AG04450 (cell line): ENCODE measurements around the gene EIF3L. TPM values are rescaled to one million over a fixed set of nuclear protein-coding genes. Genes with fewer than 3 reads are reported as not detected.

Experiments
- CTCF ChIA-PET: fragments of 300-600, 350-600 bp; formaldehyde crosslinking; extraction: SDS; loops from one replicate; lab custom pipeline; 2022; ENCODE audit warnings: antibody characterized with exemption, inconsistent platforms; lab: Charles Lee
- POLR2A ChIA-PET: fragments of 350-600 bp; formaldehyde crosslinking; extraction: SDS; loops from one replicate; lab custom pipeline; 2021; ENCODE audit warnings: antibody characterized with exemption, inconsistent platforms; lab: Yijun Ruan, JAX
- DNase-seq: peaks from one replicate; pipeline ENCODE4 v3.0.0-alpha.2; 2011; ENCODE audit warnings: low read depth, low spot score
- H3K27ac ChIP-seq: one replicate; pipeline ENCODE4 v1.5.1; 2012; ENCODE audit warnings: low read depth, low read length, control low read depth
- H3K27me3 ChIP-seq: one replicate; pipeline ENCODE4 v1.6.0; 2012; ENCODE audit warnings: low read length; ENCODE audit not compliant: control insufficient read depth, insufficient read depth
- H3K4me3 ChIP-seq: 2 replicates; pipeline ENCODE4 v1.5.1; 2011; ENCODE audit warnings: mild to moderate bottlenecking, low read depth, low read length, control low read depth
- H3K9me3 ChIP-seq: 2 replicates; pipeline ENCODE4 v1.5.1; 2012; ENCODE audit warnings: low read length; ENCODE audit not compliant: control insufficient read depth, insufficient read depth
- polyA plus RNA-seq: library from polyadenylated mRNA; depleted of rRNA; stranded (reverse); fragments of >200 nt; gene quantifications from 2 replicates; pipeline ENCODE4 v1.2.3, GENCODE V29; 2011
- TF ChIP-seq, protein P1 (sequence below): IDR thresholded peaks from 2 replicates; pipeline ENCODE4 v1.5.1; 2011; ENCODE audit warnings: low read depth, low read length, control low read depth, inconsistent platforms

The EIF3L gene
- polyA plus RNA-seq, 1 experiment, result 833 TPM

- no peak overlapping the region for H3K4me3 ChIP-seq
- ChIA-PET POLR2A (interaction anchor here (1.1 kb wide), 1 partner anchor 14 kb away, joined by 3 read pairs; no protein-coding TSS in a partner anchor), CTCF (interaction anchor here (1.6 kb wide), 1 partner anchor 16 kb away, joined by 5 read pairs; no protein-coding TSS in a partner anchor)
- no peak overlapping the region for H3K27ac ChIP-seq
- no peak for DNase-seq
- TF ChIP-seq, protein P1, sequence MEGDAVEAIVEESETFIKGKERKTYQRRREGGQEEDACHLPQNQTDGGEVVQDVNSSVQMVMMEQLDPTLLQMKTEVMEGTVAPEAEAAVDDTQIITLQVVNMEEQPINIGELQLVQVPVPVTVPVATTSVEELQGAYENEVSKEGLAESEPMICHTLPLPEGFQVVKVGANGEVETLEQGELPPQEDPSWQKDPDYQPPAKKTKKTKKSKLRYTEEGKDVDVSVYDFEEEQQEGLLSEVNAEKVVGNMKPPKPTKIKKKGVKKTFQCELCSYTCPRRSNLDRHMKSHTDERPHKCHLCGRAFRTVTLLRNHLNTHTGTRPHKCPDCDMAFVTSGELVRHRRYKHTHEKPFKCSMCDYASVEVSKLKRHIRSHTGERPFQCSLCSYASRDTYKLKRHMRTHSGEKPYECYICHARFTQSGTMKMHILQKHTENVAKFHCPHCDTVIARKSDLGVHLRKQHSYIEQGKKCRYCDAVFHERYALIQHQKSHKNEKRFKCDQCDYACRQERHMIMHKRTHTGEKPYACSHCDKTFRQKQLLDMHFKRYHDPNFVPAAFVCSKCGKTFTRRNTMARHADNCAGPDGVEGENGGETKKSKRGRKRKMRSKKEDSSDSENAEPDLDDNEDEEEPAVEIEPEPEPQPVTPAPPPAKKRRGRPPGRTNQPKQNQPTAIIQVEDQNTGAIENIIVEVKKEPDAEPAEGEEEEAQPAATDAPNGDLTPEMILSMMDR, result no peak
- H3K27me3 ChIP-seq, result no peaks in the 10 kb centered on the region
- no peaks in the 10 kb centered on the region for H3K9me3 ChIP-seq
These were observed 69.5 kb downstream of the EIF3L start for GRCh38 chr22:37918580-37919270.

DNA sequence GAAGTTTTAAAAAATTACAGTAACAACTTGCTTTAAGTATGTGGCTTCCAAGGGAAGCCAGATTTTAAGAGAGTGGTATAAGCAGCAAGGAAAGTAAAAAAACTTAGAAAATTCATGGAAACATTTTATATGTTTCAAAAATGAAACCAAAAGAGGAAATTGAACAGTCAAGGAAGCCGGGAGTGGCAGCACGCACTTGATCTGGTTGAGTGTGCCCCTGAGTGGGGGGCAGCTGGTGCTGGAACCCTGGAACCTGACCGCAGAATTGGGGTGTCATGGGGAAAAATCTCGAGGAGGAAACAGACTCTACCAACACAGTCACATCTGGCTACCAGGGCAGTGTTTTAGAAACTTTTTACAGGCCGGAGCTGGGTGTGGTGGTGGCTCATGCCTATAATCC, 70.9 kb downstream of the EIF3L start:
- Histone ChIP-seq H3K4me3 (no peak overlapping the region), H3K27ac (no peak overlapping the region), H3K9me3 (no peaks in the 10 kb centered on the region), H3K27me3 (no peaks in the 10 kb centered on the region)
- TF ChIP-seq, protein P1, result no peak
- POLR2A ChIA-PET, result interaction anchor here (1.1 kb wide), 1 partner anchor 15 kb away, joined by 3 read pairs; no protein-coding TSS in a partner anchor
- CTCF ChIA-PET, result interaction anchor here (0.6 to 1.6 kb wide), 2 partner anchors 14 to 17 kb away, joined by 5 to 8 read pairs; no protein-coding TSS in a partner anchor
- DNase-seq, result no peak

- ChIA-PET CTCF (interaction anchor here (0.7 kb wide), 1 partner anchor 60 kb away, joined by 3 read pairs; no protein-coding TSS in a partner anchor), POLR2A (interaction anchor here (0.7 kb wide), 1 partner anchor 23 kb away, joined by 4 read pairs; no protein-coding TSS in a partner anchor)
- no peaks in the 10 kb centered on the region for H3K9me3 ChIP-seq
- H3K27ac ChIP-seq, result no peak overlapping the region
- H3K4me3 ChIP-seq, result no peak overlapping the region
- no peak for DNase-seq
- no peaks in the 10 kb centered on the region for H3K27me3 ChIP-seq
- TF ChIP-seq, protein P1, result no peak
These were observed 73.0 kb downstream of the EIF3L start for GRCh38 chr22:37922191-37922590.

DNA sequence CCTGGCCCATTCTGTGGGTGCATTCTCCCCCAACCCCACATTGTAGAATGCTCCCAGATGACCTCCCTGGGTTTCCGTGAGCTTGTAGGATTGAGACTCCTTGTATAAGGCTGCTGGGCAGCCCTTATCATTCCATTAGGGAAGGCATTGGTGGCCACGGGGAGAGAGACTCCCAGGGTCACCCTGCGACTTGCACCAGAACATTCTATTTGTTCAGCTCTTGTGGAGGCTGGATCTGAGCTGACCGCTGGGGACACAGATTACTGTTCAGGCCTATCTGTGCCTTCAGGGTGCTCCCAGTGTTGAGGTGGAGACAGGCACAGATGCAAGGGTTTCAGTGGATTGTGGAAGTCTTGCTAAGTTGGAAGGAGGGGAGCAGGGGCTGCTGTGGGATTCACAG, 74.7 kb downstream of the EIF3L start:
- Histone ChIP-seq H3K27me3 (no peaks in the 10 kb centered on the region), H3K4me3 (no peak overlapping the region), H3K27ac (no peak overlapping the region), H3K9me3 (no peaks in the 10 kb centered on the region)
- TF ChIP-seq, protein P1, result no peak
- ChIA-PET POLR2A (no interaction called here), CTCF (no interaction called here)
- no peak for DNase-seq
